GM18505 (cell line): ENCODE measurements around the gene HOXB5.

Source experiments
- ATAC-seq: cut with Tn5 transposase; IDR thresholded peaks from one replicate; pipeline ENCODE4 v1.9.1; 2021; ENCODE audit not compliant: unreplicated experiment
- POLR2A ChIP-seq: IDR thresholded peaks from 4 replicates; pipeline ENCODE4 v1.6.1; 2011; ENCODE audit warnings: borderline replicate concordance; ENCODE audit not compliant: insufficient read depth, insufficient read length; ENCODE audit errors: extremely low read depth

Gene HOXB5

DNA sequence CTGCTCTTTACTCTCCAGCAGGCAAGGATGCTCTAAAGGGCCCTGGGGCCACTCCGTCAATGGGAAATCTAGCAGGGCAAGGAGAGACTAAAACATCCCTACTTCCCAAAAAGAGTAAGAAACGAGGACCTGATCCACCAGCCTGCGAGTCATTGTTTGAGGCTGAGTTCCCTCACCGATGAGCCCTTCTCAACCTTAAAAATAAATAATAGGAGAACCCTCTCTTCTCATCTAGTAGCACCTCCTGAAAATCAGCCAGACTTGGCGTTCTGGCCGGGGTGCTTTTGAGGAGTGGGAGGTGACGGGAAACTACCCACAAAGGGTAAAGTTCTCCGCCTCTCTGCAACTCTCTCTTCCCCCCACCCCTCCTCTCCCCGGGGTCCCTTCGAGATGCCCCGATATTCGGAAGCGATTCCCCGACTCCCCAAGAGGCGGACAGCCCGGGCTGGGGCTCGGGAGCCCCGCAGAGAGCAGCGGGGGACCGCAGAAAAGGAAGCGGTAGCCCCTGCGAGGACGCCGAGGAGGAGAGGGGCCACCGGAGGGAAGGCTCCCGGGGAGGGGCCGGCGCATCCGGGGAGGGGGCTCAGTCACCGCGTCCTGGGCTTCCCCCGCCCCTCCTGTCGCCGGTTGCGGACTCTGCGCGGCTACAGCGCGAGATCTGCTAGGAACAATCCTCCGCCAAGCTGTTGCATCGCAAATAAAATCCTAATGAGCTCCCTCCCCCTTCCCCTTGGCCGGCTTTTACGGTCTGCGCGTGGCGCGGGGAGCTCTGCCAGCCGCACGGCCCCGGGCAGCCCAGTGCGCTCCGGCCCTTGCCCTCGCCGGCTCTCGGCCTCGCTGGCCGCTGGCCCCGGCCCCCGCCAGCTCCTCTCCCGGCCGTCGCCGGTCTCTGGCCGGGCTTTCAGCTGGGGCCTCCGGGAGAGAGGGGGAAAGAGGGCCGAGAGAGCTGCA, 31.2 kb upstream of the HOXB5 start:
- TF ChIP-seq POLR2A = no peak
- ATAC-seq = no peak

DNA sequence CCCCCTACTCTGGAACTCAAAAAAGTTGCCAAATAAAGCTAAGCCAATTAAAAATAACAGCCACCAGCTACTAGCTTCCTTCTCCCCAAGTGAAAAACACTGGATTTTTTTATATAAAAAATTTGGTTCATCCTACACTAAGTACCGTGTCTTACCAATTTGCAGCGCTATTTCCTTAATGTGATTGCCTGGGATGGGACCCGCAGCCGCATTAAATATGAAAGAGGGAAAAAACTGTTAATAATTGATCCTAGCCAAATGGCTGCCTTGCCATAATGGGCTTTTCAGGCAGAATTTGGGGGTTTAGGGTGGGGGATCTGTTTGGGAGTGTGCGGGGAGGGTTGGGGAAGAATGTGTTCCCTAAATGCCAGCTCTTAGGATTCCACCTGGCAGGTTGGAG, 30.5 kb upstream of the HOXB5 start:
- TF ChIP-seq POLR2A = no peak
- ATAC-seq = no peak

DNA sequence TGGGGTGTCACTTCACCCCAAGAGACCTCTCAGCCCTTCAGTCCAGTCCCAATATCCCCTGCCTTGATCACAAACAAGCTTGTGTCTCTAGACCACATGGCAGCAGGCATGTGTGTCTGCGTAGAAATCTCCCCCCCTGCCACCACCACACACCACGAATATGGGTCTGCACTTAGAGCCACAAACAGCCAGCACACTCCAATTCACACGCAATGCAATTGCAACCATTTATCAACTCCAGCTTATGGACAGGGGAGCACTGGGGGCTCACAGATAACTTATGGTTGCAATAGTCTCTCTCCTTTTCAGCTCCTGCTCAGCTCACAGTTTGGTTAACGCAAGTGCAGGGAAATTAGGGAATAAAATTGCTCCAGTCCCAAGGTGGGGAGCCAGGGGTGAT, 30.0 kb upstream of the HOXB5 start:
- TF ChIP-seq POLR2A = no peak
- no peak for ATAC-seq

DNA sequence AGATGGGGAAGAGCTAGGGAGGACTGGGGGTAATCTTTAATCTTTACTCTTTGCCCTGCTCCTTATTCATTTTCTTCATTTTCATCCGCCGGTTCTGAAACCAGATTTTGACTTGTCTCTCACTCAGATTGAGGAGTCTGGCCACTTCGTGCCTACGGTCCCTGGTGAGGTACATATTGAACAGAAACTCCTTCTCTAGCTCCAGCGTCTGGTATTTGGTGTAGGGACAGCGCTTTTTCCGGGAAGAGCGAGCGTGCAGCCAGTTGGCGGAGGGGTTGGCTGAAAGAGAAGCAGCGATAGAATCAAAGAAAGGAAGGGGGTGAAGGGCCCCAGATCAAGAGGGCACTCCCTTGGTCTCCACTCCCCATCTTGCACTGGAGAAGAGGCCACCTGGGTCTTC, 29.3 kb upstream of the HOXB5 start:
- TF ChIP-seq POLR2A = no peak
- no peak for ATAC-seq

DNA sequence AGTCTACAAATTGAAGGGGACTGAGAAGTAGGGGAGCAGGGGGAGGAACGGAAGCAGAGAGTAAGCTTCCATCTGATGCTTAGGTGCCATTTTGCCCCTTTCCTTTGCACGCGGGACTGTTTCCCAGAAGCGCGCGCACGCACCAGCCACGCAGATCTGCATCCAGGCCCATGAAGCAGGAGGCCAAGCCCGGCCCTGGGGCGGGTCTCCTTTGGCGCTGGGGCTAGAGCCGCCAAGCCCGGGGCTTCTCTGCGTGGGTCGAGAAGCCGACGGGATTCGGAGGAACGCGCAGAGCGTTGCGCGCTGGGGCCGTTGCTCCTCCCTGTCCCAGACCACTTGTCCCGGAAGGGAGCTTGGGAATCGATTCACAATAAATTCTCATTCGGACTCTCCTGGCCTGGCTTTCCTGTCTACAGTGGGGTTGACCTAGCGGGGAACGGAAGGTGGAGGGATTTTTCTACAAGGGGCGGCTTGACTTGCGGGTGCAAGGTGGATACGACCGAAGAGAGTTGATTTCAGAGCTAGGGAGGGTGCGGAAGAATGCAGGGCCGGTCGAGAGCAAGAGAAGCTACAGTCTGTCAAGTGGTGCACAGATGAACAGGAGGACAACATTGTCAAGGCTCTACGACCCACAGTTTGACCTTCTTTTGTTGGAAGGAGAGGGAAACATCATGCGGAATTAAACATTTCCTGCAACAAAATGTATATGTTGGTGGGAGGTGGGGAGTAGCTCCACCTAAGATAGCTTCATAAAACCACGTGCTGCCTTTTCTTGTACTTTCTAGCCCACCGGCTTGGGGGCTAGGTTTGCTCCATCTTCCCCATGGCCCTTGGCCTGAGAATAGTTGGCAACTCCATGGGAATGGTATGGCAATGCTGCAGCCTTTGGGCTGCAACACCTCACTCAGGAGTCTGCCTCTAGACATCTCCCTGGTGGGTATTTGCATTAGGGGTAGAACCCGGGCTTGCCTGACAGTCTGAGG, 28.1 kb upstream of the HOXB5 start:
- TF ChIP-seq POLR2A = no peak
- ATAC-seq = no peak

DNA sequence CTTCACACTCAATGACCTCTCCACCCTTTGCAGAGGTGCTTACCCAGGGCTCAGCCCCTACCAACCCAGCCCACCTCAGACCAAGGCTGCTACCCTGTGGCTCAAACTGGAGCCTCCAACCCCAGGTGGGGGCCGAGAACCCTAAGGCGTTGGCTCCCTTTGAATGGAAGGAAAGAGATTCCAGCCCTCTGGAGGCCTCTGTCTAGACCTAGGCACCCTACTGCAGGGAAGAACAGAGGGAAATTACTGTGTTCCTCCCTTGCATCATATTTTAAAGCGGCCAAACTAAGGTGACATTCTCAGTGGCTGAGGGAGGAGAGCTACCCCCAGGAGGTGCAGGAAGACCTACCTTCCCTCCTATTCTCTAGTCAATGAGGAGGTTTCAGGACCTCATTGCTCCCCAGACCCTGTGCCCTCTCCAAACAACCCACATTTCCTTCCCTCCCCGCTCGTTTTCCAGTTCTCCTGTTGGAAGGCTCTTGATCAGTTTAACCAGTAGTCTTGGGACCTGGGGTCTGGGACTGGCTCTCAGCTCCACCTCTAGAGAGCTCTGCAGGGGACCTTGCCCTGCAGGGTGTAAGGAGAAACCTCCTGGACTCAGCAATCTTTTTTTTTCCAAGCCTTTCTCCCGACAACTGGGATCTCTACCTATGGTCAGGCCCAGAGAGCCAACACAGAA, 27.0 kb upstream of the HOXB5 start:
- no peak for ATAC-seq
- TF ChIP-seq POLR2A = no peak

DNA sequence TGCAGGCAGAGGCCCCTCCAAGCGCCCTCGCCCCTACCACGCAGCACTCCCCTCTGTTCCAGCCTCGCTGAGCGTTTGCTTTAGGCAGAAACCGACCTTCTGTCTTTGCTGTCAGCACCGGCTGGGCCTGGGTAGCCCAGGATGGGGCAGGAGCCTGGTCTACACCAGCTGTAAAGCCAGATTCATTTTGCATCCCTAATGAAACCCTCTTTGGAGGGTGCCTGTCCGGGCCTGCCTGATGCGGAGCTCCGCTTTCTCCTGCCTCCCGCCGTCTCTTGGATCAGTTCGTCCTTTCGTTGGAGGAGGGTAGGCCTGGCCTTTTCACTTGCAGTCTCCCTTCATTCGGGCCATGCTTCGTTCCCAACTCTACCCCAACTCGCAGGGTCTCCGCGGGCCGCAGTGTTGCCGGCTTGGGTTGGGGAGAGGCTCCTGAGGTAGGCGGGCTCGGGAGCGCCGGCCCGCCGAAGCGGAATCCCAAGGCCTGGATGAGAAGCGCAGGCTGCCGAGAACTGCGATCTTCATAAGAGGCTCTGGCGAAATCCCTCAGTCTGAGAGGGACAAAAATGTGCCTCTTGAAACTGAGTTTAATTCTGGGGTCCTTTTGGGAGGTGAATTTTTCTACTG, 26.4 kb upstream of the HOXB5 start:
- TF ChIP-seq POLR2A = no peak
- no peak for ATAC-seq

DNA sequence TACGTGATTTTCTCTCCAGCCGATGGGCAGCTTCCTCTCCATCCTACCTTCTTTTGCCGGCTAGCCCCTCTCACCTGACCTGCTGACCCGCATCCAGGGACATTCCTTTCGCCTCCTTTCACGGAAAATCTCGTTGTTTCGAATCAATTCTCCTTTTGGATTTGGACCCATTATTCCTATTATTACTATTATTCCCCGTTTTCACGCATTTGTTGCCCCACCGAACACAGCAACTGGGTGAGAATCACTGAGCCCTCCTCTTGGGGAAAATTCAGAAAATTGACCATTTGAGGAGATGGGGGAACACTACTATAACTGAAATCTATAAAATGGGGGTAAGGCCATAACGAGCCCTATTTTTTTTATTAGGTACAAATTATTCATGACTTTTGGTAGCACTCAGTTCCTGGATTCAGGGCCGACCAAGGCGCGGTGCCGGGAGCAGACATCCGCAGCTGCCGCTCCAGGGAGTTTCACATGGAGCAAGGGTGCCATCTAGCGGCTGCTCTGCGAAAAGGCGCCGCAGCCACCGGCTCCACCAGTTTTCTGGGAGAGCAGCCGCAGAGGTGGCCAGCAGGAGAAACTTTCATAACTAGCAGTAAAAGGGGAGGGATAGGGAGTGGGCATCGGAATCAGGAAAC, 24.8 kb upstream of the HOXB5 start:
- no peak for ATAC-seq

DNA sequence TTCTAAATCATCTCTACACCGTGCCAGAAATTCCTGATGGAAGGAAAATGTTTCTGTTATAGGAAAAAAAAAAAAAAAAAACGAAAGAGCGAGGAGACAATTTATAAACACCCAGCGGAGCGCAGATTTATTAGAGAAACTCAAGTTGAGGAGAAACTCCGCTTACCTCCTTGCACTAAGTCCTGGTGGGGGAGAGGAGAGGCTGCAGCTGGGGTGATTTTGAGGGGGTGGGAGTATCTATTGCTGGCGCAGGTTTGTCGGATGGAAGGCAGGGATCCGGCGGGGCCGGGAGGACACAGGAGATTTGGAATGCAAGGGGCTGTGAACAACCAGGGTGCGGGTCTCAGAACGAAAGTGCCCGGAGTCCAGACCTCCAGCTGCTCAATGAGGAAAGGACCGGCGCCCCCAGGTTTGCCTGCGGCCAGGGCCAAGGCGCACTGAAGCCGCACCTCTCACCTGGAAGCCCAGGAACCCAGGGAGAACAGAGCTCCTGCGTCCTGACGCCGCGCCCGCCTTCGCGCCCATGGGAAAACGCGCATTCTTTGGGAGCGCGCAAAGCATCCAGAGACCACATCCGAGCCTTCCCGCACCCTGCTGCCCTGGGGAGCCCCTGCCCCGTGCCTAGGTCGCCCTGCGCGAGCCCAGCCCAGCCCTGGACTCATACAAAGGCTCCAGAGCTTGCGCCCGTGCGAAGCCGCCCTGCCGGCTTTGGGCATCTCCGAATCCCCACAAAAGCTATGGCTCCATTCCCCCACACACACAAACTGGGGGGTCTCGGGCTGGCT, 24.1 kb upstream of the HOXB5 start:
- ATAC-seq = no peak
- TF ChIP-seq POLR2A = no peak

More for the DNA sequence above, 24.8 kb upstream of the HOXB5 start:
- TF ChIP-seq POLR2A = no peak

DNA sequence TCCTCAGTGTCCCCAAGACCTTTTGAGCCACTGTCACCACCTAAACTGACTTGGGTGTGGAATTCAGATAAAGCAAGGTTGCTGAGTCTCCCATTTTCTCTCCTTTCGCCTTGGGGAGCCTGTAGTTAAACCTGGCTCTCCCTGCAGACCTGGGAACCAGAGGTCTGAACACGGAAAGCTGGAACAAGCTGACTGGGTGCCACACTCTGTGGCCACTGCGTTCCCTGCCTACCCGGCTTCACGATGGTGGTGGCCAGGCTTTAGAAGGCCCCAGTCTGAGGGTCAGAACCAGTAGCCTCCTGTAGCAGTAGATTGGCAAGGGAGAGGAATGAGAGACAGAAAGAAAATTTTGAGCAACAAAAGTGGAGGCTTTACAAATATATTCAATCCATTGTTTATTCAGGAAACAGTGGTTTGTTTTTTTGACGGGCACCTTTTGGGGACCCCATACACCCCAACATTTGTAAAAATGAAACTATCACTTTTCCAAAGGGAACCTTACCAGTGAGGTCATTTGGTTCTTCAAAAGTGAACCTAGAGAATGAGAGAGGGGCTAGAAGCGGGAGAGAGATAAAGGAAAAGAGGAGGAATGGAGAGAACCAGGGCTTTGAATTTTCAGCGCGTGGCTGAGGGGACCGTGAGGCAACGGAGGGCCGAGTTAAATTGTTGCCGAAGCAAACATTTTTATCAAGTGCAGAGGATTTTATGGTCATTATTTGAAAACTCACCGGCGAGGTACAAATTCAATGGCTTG, 23.3 kb upstream of the HOXB5 start:
- no peak for TF ChIP-seq POLR2A

DNA sequence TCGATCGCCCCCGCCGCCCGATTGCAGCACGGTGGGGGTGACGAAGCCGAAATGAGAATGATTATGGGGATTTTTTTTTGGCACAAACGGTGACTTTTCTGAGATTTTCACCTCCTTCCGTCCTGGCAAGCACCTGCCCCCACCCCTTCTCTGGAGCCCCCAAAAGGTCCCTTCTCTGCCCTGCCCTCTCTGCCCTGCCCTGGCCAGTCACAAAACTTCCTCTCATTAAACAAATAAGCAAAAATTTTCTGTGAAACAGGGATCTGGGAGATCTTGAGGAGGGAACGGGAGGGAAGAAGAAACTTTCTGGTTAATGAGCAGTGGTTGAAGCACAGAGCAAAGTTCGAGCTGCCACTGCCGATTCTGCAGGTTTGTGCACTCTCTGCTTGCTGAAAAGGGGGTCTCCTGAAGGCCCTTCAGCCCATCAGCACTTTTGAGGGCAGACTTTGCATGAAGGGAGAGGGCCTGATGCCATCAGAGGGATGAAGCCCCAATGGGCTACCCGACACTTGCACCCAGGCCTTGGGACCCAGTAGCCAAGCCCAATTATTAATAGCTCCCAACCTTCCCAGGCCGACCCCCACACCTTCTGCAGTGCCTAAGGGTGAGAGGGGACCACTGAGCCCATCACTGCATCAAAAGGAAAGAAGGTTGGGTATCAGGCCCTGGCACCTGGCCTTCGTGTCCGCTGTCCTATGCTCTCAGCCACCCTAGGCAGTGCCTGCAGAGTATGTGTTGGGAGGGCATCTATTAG, 22.6 kb upstream of the HOXB5 start:
- ATAC-seq = no peak
- TF ChIP-seq POLR2A = no peak

More for the DNA sequence above, 23.3 kb upstream of the HOXB5 start:
- ATAC-seq = no peak
